Smooth muscle cell of the brain vasculature (primary cell): ENCODE data around the gene GNG7.
"Not testable (repeated sequence)": the region's sequence is repeated elsewhere in the genome, so short reads cannot be mapped to it uniquely, and the experiment has no call there.

Experiments
- DNase-seq: peaks from one replicate; pipeline ENCODE4 v3.0.0-alpha.2; 2012; ENCODE audit warnings: low read depth, low spot score

GNG7 gene

DNA sequence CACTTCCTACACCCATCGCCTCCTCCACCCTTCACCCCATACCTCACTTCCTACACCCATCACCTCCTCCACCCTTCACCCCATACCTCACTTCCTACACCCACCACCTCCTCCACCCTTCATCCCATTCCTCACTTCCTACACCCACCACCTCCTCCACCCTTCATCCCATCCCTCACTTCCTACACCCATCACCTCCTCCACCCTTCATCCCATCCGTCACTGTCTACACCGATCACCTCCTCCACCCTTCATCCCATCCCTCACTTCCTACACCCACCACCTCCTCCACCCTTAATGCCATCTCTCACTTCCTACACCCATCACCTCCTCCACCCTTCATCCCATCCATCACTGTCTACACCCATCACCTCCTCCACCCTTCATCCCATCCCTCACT, 10.7 kb upstream of the GNG7 start:
- not testable (repeated sequence) for DNase-seq

DNA sequence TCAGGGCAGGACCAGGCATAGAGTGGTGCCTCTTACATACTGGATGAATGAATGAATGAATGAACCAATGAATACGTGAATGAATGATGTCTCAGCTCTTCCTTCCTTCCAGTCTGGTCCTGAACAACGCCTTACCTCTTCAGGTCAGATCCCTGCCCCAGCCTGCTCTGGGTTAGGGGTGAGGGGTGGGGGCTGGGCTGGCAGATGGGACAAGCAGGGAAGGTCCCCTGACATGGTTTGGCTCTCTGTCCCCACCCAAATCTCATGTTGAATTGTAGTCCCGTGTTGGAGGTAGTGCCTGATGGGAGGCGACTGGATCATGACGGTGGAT, 9.3 kb upstream of the GNG7 start:
- no peak for DNase-seq

DNA sequence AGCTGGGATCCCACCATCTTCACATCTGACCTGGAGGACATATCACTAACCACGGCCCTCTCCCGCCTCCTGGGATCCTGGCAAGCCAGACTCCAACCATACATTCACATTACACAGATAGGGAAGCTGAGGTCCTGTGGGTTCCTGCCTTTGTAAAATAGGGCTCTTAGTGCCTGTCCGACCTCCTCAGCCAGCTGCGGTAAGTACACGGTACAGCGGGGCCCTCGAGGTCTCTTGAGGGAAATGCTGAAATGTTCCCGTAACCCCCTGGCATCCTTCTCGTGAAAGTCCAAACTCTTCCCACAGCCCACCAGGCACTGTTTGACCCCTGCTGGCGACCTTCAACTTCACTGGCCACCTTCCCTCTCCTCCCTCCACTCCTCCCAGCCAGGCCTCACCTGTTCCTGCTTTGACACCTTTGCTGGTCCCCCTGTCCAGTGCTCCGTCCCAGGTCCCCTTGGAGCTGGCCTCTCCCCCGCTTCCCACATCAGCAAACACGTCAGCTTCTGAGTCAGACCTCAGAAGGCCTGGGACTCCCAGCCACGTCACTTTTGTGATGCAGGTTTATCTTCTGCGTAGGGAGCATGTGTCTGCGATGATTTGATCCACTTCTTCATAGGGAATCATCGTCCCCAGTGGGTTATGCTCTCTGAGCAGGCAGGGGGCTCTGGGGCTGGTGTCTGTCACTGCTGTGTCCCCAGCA, 8.8 kb upstream of the GNG7 start:
- no peak for DNase-seq

DNA sequence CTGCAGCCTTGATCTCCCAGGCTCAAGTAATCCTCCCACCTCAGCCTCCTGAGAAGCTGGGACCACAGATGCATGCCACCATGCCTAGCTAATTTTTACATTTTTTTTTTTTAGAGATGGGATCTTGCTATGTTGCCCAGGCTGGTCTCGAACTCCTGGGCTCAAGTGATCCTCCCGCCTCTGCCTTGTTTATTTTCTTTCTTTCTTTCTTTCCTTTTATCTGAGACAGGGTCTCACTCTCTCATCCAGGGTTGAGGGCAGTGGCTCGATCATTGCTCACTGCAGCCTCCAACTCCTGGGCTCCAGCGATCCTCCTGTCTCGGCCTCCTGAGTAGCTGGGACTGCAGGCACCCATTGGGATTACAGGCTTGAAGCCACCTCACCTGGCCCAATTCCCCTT, 3.8 kb upstream of the GNG7 start:
- DNase-seq: no peak

DNA sequence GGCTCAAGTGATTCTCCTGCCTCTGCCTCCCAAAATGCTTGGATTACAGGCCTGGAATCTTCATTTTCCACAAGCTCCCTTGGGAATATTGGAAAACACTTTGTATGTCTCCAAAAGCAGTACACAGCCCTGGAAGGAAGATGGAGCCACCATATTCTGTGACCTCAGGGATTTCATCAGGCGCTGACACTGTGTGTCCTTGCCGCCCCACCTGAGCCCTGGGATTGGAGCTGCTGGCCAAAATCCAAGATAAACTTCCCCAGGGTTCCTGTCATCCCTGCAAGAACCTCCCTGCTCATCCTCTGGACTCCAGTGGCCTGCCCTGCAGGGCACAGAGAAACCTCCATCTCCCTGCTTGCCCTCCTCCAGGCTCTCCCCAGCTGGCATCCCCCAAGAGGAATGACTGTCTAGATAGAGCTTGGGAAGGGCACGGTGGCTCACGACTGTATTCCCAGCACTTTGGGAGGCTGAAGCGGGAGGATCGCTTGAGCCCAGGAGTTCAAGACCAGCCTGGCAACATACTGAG, 1.3 kb upstream of the GNG7 start:
- DNase-seq: no peak

DNA sequence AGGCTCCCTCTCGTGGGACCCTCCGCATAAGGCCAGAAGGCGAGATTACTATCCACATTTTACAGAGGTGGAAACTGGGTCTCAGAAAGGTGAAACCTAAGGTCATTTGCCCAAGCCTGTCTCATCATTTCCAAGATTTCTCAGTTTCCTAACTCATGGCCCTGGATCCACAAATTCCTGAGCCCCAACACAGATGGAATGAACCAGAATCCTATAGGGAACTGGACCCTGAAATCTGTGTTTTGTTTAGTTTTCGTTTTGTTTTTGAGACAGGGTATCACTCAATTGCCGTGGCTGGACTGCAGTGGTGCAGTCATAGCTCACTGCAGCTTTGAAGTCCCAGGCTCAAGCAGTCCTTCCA, 563 bp upstream of the GNG7 start:
- DNase-seq: no peak

DNA sequence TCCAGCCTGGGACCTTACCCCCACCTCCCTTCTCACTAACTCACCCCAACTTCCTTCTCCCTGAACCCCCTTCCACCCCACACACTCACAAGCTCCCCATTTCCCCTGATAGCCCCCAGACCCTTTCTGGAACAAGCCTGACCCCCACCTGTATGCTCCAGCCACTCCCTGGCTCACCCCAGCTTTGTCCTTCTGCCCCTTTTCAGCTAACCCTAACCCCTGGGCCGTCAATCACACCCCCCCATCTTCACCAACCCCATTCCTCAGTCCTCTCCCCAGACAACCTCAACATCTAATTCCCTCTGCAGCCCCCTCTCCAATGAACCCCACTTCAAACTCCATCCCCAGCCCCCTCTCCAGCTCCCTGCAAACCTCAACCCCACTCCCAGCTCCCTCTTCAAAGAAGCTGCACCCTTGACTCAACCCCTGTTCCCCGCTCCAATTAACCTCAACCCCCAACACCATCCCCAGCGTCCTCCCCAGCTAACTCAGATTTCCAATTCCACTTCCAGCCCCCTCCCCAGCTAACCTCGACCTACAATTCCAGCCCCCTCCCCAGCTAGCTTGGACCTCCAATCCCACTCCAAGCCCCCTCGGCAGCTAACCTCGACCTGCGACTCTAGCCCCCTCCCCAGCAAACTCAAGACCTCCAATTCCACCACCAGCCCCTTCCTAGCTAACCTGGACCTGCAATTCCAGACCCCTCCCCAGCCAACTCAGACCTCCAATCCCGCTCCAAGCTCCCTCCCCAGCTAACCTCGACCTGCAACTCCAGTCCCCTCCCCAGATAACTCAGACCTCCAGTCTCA, 929 bp downstream of the GNG7 start:
- no peak for DNase-seq

DNA sequence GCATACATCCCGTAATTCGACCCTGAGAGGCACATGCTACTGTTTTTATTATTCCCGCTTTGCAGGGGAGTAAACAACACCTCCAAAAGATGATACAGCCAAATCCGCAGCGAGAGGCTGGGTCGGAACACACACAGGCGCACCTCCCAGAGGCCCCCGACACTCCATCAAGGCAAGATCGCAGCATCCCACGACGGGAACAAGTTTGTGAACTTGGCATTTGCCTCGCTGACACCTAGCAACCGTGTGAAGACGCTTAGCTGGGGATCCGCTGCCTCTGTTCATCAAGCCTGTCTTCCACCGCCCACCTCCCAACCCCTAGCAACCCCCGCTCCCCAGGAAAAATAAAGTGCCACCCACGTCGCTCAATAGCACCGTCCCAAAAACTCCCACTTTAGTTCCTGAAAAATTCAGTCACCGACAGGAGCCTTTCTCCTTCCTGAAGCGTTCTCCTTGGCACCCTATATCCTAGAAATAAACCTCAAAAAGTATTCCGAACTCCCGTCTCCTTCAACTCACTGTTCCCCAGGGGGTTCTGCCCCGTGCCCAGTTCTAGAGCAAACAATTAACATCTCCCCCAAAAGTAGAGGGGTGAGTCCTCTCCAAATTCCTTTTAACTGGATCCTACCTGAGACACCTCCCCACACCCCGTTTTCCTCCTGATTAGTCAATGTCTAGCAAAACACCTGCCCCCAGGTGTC, 1.7 kb downstream of the GNG7 start:
- no peak for DNase-seq

DNA sequence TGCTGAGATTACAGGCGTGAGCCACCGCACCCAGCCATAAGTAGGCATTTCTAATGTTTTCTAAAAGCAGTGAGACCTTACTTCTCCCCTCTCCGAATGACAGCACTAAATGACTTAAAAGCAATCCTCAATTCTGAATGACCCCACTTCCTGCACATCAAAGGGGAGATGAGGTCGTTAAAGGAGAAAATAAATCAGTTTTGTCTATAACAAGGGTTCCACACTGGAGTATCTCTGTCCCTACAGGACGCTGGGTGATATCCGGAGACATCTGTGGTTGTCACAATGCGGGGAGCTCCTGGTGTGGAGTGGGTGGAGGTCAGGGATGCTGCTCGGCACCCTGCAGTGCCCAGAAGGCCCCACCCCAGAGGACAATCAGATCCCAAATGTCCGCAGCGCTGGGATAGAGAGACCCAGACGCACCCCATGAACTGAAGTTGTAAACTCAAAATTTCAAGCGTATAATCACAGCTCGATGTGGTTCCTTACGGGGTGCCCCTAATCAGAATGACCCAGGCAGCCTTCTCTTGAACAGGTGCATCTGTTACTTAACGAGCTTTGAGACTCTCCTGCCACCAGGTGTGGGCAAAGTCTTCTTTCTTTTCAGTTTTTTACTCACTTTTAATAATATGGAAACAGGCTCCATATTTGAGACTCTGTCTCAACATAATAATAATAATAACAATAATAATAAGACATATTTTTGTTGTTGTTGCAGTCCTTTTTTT, 2.9 kb downstream of the GNG7 start:
- no peak for DNase-seq

DNA sequence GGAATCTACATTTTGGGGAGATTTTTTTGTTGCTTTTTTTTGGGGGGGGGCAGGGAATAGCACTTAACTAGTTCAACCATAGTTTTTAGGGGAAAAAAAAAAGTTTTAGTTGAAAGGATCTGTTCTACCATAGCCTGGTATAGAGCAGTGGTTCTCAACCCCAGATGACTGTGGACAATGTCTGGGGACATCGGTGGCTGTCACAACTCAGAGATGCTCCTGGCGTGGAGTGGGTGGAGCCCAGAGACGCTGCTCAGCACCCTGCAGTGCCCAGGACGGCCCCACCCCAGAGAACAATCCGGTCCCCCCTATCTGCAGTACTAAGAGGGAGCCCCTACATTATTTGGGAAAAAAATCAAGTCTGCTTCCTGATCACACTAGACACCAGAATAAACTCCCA, 8.3 kb downstream of the GNG7 start:
- DNase-seq: no peak

DNA sequence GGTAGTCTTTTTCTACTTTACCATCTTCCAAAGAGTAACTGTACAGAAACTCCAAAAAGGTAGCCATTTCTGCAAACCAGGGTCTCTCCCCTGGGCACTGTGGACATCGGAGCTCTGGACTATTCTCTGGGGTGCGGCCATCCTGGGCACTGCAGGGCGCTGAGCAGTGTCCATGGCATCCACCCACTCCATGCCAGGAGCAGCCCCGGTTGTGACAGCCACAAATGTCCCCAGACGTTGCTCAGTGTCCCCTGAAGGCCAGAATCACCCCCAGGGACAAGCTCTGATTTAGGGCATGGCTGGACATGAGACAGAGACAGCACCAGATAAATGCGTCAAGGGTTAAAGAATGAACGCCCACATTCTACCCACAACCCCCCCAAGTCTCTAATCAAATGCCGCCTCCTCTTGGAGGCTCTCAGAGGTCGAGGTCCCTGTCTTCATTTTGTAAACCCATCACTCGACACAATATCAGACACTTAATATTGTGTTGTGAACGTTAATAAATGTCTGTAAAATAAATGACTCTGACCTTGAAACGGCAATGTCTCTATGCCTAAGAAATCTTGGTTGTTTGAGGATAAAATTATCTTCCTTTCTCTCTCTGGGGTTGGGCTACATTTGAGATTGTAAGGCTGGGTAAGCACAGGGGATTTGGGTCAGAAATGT, 8.9 kb downstream of the GNG7 start:
- DNase-seq: no peak

DNA sequence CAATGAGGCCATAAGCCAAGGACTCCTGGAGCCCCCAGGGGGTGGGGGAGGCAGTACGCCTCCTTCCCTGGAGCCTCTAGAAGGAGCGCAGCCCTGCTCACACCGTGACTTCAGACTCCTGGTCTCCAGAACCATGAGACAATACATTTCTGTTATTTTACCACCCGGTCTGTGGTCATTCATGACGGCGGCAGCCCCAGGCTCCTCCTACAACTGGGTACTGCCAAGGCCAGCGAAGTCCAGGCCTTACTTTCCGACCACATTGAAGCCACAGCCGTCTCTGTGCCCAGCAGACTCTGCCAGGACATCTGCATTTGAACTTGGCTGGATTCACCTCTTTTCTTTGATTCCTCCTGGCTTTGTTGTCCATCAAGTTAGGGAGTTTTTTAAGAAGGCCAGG, 10.5 kb downstream of the GNG7 start:
- no peak for DNase-seq

DNA sequence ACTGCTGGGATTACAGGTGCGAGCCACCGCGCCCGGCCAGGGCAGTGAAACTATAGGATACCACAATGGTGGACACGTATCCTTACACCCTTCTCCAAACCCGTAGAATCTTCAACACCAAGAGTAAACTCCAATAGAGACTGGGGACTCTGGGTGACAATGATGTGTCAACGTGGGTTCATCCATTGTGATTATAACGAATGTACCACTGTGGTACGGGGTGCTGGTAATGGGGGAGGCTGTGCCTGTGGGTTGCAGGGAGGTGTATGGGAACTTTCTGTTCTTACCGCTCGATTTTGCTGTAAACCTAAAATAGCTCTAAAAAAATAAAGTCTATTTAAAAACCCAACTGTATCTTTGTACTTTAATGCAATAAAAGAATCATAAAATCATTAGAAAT, 11.6 kb downstream of the GNG7 start:
- no peak for DNase-seq

DNA sequence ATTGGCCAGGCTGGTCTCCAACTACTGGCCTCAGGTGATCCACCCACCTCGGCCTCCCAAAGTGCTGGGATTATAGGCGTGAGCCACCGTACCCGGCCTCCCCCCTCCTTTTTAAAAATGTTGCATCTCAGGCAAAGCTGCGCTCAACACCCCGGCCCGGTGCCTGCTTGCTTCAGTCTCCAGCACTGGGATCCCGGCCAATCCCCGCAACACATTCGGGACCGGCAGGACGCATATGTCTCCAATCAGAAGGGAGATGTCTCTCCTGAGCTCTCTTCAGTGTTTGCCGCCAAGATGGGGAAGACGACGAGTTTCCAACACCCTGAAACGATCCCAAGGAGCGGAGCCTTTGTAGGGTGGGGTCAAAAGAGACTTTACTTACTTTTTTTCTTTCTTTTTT, 16.1 kb downstream of the GNG7 start:
- no peak for DNase-seq

DNA sequence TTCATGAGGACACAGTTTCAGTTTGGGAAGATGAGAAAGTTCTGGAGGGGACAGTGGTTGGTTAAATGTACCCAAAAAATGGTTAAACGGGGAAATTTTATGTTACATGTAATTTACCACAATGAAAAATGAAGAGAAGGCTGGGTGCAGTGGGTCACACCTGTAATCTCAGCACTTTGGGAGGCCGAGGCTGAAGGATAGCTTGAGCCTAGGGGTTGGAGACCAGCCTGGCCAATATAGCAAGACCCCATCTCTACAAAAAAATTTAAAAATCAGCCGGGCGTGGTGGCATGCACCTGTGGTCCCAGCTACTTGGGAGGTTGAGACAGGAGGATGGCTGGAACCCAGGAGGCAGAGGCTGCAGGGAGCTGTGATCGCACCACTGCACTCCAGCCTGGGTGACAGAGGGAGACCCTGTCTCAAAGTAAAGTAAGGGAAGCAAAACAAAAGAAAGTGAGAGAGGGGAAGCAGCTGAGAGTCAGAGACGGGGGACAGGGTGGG, 17.2 kb downstream of the GNG7 start:
- no peak for DNase-seq

DNA sequence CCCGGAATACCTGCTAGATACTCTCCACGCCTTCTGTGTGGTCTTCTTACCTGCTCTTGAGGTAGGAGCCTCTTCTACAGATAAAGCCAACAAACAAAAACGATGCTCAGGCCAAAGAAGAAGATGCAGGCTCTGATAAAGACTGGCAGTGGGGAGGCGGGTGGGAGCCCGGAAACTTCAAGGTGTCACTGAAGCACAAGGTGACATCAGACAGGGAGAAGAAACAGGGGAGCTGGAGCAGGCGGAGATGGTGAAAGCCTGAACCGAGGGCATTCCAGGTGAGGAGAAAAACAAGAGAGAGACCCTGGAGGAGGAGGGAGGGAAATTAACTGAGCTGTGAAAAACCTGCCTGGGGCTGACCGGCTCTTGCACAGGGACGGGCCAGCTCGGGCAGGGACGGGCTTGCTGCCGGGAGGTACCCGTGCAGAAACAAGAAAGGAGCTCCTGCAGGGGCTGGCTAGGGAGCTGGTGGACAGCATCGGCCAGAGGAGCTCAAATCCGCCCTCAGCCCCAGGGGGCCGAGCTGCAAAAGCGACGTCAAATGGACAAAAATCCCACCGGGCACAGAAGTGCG, 19.0 kb downstream of the GNG7 start:
- no peak for DNase-seq

DNA sequence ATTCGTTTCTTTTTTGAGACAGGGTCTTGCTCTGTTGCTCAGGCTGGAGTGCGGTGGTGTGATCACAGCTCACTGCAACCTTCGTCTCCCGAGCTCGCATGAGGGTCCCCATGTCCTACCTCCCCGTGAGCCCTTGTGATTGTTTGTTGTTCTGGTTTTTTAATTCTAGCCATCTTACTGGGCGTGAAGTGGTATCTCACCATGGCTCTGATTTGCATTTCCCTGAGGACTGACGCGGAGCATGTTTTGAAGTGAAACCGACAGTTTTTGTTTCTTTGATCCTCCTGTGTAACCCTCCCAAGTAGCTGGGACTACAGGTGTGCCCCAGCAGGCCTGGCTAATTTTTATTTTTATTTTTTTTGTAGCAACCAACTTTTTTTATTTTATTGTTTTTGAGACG, 21.7 kb downstream of the GNG7 start:
- DNase-seq: no peak

DNA sequence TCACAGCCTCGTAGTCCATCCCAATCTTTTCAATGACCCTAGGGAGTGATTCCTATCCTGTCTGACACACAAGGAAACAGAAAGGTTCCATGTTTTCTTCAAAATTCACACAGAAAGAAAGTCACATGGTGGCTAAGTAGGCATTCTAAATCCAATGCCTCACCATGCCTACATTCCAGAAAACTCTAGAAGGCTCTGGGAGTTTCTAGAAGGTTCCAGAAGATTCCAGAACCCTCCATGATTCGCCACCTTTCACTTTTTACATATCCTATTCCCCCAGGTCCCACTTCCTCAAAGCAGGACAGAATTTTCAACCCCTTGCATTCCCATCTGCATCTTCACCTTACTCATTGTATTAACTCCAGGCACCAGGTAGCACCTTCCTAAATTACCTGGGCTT, 23.1 kb downstream of the GNG7 start:
- DNase-seq: no peak

DNA sequence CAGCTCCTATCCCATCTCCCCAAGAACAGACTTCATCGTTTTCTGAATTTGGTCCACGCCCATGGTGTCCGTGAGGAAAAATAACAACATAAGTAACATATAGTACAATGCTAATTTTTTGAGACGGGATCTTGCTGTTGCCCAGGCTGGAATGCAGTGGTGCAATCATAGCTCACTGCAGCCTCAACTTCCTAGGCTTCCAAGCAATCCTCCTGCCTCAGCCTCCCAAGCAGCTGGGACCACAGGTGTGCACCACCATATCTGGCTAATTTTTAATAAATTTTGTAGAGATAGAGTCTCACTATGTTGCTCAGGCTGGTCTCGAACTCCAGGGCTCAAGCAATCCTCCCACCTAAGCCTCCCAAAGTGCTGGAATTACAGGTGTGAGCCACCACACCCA, 23.5 kb downstream of the GNG7 start:
- not testable (repeated sequence) for DNase-seq

DNA sequence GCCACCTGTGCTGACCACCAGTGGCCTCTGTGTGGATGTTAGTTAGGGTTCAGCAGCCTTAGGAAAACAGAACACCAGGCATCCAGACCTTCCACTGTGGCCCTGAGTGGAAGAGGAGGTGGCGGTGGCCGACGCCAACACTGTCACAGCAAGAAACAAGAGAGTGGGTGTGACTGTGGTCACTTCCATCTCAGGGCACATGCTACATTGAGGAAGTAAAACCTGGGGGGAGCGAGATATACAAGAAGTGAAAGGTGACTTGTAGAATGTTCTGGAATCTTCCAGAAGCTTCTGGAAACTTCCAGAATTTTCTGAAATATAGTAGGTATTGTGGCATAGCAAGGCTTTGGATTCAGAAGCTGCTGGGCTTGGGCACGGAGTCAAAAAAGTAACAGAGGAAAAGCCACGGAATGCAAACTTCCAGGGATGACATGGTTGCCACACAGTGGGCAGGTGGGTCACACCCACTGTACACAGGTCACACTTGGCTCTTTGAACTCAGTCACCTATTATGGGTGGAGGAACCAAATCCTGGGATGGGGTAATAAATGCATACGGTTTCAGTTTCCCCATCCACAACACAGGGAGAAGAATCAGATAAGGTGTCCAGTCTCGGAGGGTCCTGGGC, 24.3 kb downstream of the GNG7 start:
- no peak for DNase-seq

DNA sequence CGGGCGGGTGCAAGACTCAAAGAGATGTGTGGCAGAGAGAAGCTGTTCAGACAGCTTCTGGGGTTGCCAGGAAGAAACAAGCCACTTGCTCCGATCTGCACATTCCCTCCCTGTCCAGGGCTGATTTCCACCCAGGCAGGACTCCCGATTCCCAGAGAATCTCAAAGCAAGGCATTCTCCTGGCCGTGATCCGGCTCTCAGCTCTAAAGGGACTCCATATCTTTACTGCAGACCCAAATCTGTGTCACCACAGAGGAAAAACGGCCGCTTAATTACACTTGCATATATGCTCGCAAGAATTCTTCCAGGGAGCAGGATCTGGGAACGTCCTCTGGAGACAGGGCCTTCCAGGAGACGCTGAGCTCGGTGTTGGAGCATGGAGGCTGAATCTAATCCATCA, 25.7 kb downstream of the GNG7 start:
- DNase-seq: no peak
